Stimulated activated memory B cell treated with anti-CD40 and anti-IgM and Interleukin-4, amounts not matched to agents 10 μg/mL and 1 μg/mL and 100 μg/mL, for 72 hours (primary cell): ENCODE measurements around the gene EIF2S2.

Source experiments
- ATAC-seq: fragments of 150-1000 bp; cut with Tn5 transposase; 2 replicates; pipeline ENCODE4 v1.10.0; 2021
- H3K27ac Mint-ChIP-seq: one replicate; pipeline ENCODE4 v1.8.0; 2022; ENCODE audit warnings: mild to moderate bottlenecking, mixed read lengths
- H3K27me3 Mint-ChIP-seq: one replicate; pipeline ENCODE4 v1.8.0; 2022; ENCODE audit warnings: mixed read lengths
- H3K36me3 Mint-ChIP-seq: one replicate; pipeline ENCODE4 v1.8.0; 2022; ENCODE audit warnings: mixed read lengths
- H3K4me1 Mint-ChIP-seq: one replicate; pipeline ENCODE4 v1.8.0; 2022; ENCODE audit warnings: mixed read lengths
- H3K4me3 Mint-ChIP-seq: one replicate; pipeline ENCODE4 v1.8.0; 2022; ENCODE audit warnings: mild to moderate bottlenecking, moderate library complexity, mixed read lengths
- H3K9me3 Mint-ChIP-seq: one replicate; pipeline ENCODE4 v1.8.0; 2022; ENCODE audit warnings: mixed read lengths

EIF2S2 gene

GRCh38 chr20:34129518-34130162 lies 17.6 kb upstream of the EIF2S2 start:
- peak; percentile 86 for ATAC-seq
- Mint-ChIP-seq H3K4me1 (peaks cover 16% of the 10 kb centered on the region), H3K36me3 (no peaks in the 10 kb centered on the region), H3K27me3 (no peaks in the 10 kb centered on the region), H3K9me3 (no peaks in the 10 kb centered on the region), H3K4me3 (peak overlapping the region; percentile 42), H3K27ac (no peak overlapping the region)

DNA sequence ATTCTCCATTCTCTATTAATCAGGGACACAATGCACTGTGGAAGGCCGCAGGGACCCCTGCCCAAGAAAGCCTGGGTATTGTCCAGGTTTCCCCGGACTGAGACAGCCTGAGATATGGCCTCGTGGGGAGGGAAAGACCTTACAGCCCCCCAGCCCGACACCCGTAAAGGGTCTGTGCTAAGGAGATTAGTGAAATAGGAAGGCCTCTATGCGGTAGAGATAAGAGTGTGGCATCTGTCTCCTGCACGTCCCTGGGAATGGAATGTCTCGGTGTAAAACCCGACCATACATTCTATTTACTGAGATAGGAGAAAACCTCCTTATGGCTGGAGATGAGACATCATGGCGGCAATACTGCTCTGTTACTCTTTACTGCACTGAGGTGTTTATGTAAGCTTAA lies 15.7 kb upstream of the EIF2S2 start:
- Mint-ChIP-seq H3K9me3 (no peaks in the 10 kb centered on the region), H3K27me3 (no peaks in the 10 kb centered on the region), H3K27ac (no peak overlapping the region), H3K36me3 (no peaks in the 10 kb centered on the region), H3K4me1 (peaks cover 24% of the 10 kb centered on the region), H3K4me3 (no peak overlapping the region)
- ATAC-seq, result no peak

DNA sequence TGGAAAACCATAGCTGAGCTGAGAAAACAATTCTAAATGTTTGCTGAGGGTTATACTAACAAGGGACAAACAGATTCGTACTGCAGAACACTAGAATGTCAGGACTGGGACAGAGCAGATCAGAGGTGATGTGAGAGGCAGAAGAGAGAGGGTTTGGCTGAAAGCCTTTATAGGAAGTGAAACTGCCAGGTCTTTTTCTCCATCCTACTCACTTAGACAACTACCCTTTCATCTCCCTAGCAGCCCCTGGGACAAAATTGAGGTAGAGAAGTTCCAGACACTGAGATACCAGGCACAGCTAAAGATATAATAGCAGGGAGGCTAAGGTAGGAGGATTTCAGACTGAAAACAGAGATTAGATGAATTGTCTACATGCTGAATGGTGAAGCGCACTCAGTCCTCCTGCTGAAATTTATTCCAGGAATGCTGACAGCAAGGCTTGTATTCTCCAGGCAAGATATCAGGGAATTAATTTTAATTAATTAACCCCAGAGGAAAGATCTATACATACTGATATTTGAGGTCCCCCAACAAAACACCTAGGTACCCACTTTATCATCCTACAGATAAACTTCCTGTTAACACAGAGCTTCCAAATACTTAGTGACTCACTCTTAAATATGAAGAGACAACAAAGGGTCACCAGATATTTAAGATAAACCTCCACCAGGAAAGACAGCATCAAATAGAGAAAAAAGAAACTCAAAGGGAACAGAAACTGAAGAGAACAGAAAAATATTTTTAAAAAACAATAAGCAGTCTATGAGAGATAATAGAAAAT lies 12.6 kb upstream of the EIF2S2 start:
- Mint-ChIP-seq H3K9me3 (no peaks in the 10 kb centered on the region), H3K27me3 (no peaks in the 10 kb centered on the region), H3K4me3 (no peak overlapping the region), H3K36me3 (no peaks in the 10 kb centered on the region), H3K27ac (no peak overlapping the region), H3K4me1 (peaks cover 27% of the 10 kb centered on the region)
- ATAC-seq, result peak; percentile 94

DNA sequence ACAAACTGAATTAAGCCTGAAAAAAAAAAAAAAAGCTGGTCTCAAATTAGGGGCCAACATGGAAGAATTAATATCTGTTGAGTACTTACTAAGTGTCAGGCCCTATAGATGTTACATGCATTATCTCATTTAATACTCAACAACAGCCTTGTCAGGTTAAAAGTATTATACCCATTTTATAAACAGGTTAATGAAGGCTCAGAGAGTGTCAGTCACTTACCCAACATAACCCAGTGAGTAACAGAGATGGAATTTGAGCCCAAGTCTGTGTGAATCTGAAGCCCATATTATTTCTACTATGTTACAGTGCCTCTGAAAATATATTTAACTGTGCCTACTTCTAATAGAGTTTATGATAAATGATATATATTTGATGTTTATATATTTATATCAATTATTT lies 11.3 kb upstream of the EIF2S2 start:
- no peaks in the 10 kb centered on the region for H3K9me3 Mint-ChIP-seq

DNA sequence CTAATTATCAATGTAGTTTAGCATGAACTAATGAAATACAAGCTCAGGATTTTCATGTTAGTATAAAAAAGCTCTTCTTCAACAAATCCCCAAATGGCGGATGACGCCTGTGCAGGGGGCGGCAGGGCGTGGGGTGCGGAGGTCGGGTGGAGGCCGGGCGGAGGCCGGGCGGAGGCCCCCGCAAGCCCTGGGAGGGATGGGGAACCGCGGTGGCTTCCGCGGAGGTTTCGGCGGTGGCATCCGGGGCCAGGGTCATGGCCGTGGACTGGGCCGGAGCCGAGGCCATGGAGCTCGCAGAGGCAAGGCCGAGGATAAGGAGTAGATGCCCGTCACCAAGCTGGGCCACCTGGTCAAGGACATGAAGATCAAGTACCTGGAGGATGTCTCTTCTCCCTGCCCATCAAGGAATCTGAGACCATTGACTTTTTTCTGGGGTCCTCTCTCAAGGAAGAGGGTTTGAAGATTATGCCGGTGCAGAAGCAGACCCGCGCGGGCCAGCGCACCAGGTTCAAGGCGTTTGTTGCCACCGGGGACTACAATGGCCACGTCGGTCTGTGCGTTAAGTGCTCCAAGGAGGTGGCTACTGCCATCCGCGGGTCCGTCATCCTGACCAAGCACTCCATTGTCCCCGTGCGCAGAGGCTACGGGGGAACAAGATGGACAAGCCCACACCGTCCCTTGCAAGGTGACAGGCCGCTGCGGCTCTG lies 10.4 kb upstream of the EIF2S2 start:
- Mint-ChIP-seq H3K27ac (no peak overlapping the region), H3K36me3 (no peaks in the 10 kb centered on the region)

More for the DNA sequence above, 11.3 kb upstream of the EIF2S2 start:
- ATAC-seq, result no peak
- no peaks in the 10 kb centered on the region for H3K36me3 Mint-ChIP-seq
- peaks cover 17% of the 10 kb centered on the region for H3K4me1 Mint-ChIP-seq
- H3K27me3 Mint-ChIP-seq, result no peaks in the 10 kb centered on the region
- H3K4me3 Mint-ChIP-seq, result no peak overlapping the region
- H3K27ac Mint-ChIP-seq, result no peak overlapping the region

GRCh38 chr20:34120213-34120612 lies 8.2 kb upstream of the EIF2S2 start:
- H3K27ac Mint-ChIP-seq, result no peak overlapping the region
- no peak for ATAC-seq

More for the DNA sequence above, 10.4 kb upstream of the EIF2S2 start:
- Mint-ChIP-seq H3K4me1 (peaks cover 17% of the 10 kb centered on the region), H3K9me3 (no peaks in the 10 kb centered on the region), H3K4me3 (no peak overlapping the region), H3K27me3 (no peaks in the 10 kb centered on the region)
- no peak for ATAC-seq

DNA sequence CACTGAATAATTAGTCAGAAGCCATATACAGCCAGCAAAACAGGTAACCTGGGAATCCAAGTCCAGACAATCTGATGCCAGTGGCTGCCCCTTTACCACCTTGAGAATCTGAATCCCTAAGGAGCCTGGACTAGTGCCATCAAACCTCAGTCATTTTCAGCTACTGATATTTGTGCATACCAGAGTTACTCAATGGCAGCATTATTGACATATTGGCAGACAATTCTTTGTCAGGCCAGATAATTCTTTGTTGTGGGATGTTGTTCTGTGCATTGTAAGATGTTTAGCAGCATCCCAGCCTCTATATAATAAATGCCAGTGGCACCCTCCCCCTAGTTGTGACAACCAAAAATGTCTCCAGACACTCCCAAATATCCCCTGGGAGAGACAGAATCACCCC lies 3.2 kb upstream of the EIF2S2 start:
- H3K27me3 Mint-ChIP-seq, result no peaks in the 10 kb centered on the region
- H3K9me3 Mint-ChIP-seq, result no peaks in the 10 kb centered on the region
- no peak overlapping the region for H3K27ac Mint-ChIP-seq
- peaks cover 3% of the 10 kb centered on the region for H3K36me3 Mint-ChIP-seq
- peaks cover 17% of the 10 kb centered on the region for H3K4me1 Mint-ChIP-seq
- ATAC-seq, result no peak
- H3K4me3 Mint-ChIP-seq, result no peak overlapping the region

More at GRCh38 chr20:34120213-34120612, 8.2 kb upstream of the EIF2S2 start:
- Mint-ChIP-seq H3K4me3 (no peak overlapping the region), H3K36me3 (no peaks in the 10 kb centered on the region), H3K9me3 (no peaks in the 10 kb centered on the region), H3K4me1 (peaks cover 17% of the 10 kb centered on the region), H3K27me3 (no peaks in the 10 kb centered on the region)

- Mint-ChIP-seq H3K36me3 (peaks cover 5% of the 10 kb centered on the region), H3K27ac (no peak overlapping the region), H3K9me3 (no peaks in the 10 kb centered on the region), H3K4me1 (peaks cover 21% of the 10 kb centered on the region), H3K27me3 (no peaks in the 10 kb centered on the region), H3K4me3 (no peak overlapping the region)
- ATAC-seq, result no peak
Observed at GRCh38 chr20:34114809-34115208, 2.8 kb upstream of the EIF2S2 start.

GRCh38 chr20:34112600-34113101 lies 608 bp upstream of the EIF2S2 start:
- Mint-ChIP-seq H3K4me1 (peaks cover 35% of the 10 kb centered on the region), H3K9me3 (no peaks in the 10 kb centered on the region), H3K4me3 (peak overlapping the region; percentile 90), H3K27me3 (no peaks in the 10 kb centered on the region), H3K27ac (peak overlapping the region; percentile 92), H3K36me3 (peaks cover 10% of the 10 kb centered on the region)
- ATAC-seq, result no peak

DNA sequence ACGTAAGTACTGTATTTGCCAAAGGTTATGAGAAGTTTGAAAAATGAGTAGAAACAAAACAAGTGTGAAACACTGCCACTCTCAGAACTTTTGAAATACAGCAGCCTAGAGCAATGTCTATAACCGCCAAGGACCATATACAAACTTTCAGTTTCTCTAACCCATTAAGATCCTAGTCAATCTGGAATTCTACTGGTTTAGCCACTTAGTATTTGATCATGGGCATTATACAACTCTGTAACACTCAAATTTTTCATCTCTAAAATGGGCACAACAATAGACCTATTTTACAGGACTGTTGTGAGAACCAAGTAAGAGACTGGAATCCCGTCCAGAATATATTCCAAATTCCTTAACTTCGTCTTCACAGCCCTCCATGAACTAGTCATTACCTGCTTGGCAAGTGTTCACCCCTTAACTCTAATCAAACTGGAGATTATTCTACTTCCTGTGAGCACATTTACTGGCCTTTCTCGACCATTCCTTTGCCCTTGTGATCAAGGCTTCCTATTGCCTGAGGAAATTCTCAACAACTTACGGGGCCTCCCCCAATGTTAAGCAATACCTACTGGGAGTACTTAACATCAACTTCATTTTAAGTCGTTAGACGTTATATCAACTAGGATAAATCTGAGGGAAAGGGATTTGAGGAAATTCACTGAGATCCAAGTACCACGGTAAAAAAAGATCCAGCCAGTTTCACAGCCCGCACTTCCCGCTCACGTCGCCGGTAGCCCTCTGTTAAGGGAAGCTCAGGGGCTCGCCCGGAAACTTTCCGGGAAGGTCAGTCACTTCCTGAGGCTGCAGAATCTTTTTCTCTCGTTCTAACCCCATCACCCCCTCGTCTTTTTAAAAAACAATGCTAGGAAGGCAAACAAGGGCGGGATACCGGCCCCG lies 1.1 kb downstream of the EIF2S2 start:
- peaks cover 17% of the 10 kb centered on the region for H3K36me3 Mint-ChIP-seq
- peaks cover 52% of the 10 kb centered on the region for H3K4me1 Mint-ChIP-seq
- peak overlapping the region; percentile 90 for H3K4me3 Mint-ChIP-seq
- no peaks in the 10 kb centered on the region for H3K9me3 Mint-ChIP-seq
- no peaks in the 10 kb centered on the region for H3K27me3 Mint-ChIP-seq
- no peak for ATAC-seq
- H3K27ac Mint-ChIP-seq, result peak overlapping the region; percentile 92

GRCh38 chr20:34110025-34110744 lies 1.9 kb downstream of the EIF2S2 start:
- peaks cover 22% of the 10 kb centered on the region for H3K36me3 Mint-ChIP-seq
- H3K4me1 Mint-ChIP-seq, result peaks cover 60% of the 10 kb centered on the region
- H3K27me3 Mint-ChIP-seq, result no peaks in the 10 kb centered on the region
- H3K9me3 Mint-ChIP-seq, result no peaks in the 10 kb centered on the region
- H3K4me3 Mint-ChIP-seq, result peak overlapping the region; percentile 90
- ATAC-seq, result no peak
- peak overlapping the region; percentile 92 for H3K27ac Mint-ChIP-seq

DNA sequence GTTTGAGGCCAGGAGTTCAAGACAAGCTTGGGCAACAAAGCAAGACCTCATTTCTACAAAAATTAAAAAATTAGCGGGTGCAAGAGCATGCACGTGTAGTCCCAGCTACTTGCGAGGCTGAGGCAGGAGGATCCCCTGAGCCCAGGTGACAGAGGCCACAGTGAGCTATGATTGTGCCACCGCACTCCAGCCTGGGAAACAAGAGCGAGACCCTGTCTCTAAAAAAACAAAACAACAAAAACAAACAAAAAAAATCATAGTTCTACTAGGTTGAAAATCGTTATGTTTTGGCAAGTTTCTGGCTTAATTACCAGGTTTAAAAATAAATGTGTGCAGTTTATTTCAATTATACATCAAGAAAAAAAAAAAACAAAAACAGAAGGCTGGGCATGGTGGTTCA lies 2.6 kb downstream of the EIF2S2 start:
- Mint-ChIP-seq H3K4me1 (peaks cover 67% of the 10 kb centered on the region), H3K27me3 (no peaks in the 10 kb centered on the region), H3K9me3 (no peaks in the 10 kb centered on the region), H3K27ac (no peak overlapping the region), H3K36me3 (peaks cover 29% of the 10 kb centered on the region), H3K4me3 (no peak overlapping the region)
- ATAC-seq, result no peak

- no peaks in the 10 kb centered on the region for H3K9me3 Mint-ChIP-seq
- peaks cover 37% of the 10 kb centered on the region for H3K36me3 Mint-ChIP-seq
- no peak for ATAC-seq
- peaks cover 74% of the 10 kb centered on the region for H3K4me1 Mint-ChIP-seq
- H3K4me3 Mint-ChIP-seq, result no peak overlapping the region
- H3K27me3 Mint-ChIP-seq, result no peaks in the 10 kb centered on the region
- H3K27ac Mint-ChIP-seq, result no peak overlapping the region
Observed at GRCh38 chr20:34108616-34109174, 3.3 kb downstream of the EIF2S2 start.
